Hypothalamus (tissue), 51 donors: ENCODE data around the gene ZNF609.
A peak's percentile ranks its signal among the peaks of the same experiment; 100 is the strongest.

ENCODE experiments used
- DNase-seq, 51 donors: peaks; one replicate each; lab custom pipeline; 2025; lab: John Stamatoyannopoulos, UW

The ZNF609 gene

DNA sequence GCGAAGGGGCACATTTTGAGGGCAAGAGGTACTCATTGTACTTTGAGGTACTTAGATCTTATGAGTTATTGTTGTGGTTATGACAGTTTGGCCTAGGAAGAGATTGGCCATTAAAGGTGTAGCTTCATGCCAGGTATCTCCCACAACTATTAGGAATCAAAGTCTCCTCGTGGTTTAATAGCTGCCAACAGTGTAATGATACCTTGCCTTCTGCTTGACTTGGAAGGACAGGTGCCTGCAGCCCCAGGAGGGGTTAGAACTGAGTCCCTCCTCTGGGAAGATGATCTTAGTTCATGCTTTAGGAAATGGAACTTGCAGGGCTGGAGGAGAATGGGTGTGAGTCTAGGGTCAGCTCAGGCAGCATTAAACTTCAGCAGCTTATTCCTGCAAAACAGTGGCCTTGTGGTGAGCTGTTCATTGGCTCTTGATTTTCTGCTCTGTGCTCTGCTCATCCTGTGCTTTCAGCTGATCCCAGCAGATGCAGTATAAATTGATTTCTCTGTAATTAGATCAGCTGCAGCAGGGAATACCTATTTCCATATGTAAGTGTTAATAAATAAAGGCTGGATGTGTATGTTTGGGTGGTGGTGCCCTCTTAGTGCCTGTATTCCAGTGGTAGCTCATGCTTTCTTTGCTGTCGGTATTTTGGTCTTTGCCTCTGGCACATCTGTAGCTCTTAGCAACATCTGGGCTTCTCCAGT lies 40.5 kb downstream of the ZNF609 start:
- DNase-seq = no peak

- DNase-seq = no peak
Observed at GRCh38 chr15:64501396-64501715, 41.0 kb downstream of the ZNF609 start.

DNA sequence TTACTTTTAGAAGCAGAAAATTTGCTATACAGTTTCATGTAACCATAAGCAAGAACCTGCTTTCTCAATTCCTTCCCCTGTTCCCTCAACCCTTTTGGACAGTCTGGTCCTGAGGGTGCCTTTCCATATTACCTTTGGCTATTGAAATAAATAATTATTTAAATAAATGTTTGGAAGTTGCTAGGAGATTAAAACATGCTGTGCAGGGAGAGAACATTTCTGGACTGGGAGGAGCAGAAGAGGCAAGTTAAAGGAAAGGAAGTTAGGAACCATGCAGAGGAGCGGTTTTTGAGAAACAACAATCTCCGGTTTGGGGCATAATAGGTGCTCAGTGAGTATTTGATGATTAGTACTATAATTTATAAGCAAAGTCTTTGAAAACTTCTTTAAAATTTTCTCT lies 41.8 kb downstream of the ZNF609 start:
- DNase-seq = no peak

GRCh38 chr15:64502551-64502950 lies 42.2 kb downstream of the ZNF609 start:
- no peak for DNase-seq

GRCh38 chr15:64503197-64503596 lies 42.8 kb downstream of the ZNF609 start:
- DNase-seq = peak in 19 of 51 donors; percentile 10 to 76 (median 26)

DNA sequence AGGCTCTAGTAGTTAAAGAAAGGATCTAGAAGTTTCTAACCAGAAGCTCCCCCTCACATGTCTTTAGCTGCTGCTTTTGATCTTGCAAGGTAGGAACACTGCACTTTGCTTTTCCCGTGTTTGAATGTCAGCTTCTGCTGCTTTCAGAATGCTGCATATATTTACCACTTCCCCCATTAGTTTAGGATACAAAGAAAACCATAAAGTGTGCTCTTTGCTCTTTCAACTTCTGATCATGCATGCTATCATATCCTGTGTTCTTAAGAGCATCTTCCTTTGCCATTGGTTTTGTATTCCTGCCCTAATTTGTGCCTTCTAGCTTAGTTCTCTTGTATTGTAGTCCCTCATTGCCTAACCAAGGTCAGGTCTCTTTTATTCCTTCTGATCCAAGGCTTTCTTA lies 43.3 kb downstream of the ZNF609 start:
- no peak for DNase-seq

- peak in 36 of 51 donors; percentile 7 to 71 (median 40) for DNase-seq
Observed at GRCh38 chr15:64507293-64507802, 47.0 kb downstream of the ZNF609 start.

- no peak for DNase-seq
Observed at GRCh38 chr15:64507845-64508244, 47.5 kb downstream of the ZNF609 start.

DNA sequence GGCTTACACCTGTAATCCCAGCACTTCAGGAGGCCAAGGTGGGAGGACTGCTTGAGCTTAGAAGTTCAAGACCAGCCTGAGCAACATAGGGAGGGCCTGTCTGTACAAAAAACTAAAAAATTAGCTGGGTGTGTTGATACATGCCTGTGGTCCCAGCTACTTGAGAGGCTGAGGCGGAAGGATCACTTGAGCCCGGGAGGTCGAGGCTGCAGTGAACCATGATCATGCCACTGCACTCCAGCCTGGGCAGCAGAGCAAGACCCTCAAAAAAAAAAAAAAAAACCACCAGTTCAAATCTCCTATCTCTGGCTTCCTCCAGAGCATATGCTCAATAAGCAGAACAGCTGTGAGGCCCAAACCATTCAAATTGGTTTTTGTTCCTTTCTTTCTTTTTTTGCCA lies 53.4 kb downstream of the ZNF609 start:
- DNase-seq = no peak

GRCh38 chr15:64515196-64515595 lies 54.8 kb downstream of the ZNF609 start:
- DNase-seq = peak in 1 of 51 donors; percentile 36

DNA sequence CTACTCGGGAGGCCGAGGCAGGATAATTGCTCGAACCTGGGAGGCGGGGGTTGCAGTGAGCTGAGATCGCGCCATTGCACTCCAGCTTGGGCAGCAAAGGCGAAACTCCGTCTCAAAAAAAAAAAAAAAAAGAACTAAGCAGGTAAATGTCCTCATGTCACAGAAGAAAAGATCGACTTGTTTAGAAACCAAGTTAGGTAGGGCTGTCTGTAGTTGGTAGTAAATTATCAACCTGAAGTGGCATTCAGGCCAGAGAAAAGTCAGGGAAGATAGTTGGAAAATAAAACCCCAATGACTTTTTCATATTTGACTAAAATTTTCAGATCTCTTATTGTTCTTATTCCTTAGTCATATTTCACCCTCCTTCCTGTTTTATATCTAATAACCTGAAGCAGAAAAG lies 55.4 kb downstream of the ZNF609 start:
- no peak for DNase-seq

DNA sequence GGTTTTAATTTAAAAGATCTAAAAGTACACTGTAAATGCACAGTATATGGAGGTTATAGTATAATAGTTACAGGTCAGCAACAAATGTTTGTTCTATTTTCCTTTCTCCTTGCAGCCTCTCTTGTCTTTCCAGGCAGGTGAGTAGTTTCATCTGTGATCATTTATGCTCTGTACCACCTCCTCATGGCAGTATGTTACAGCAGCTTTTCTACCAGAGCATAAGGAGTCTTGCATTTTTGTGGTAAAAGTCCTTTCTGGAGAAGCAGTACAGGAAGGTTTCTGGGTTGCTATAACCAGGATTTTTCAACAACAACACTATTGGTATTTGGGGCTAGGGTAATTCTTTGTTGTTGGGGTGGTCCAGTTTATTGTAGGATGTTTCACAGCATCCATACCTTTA lies 59.5 kb downstream of the ZNF609 start:
- DNase-seq = no peak

DNA sequence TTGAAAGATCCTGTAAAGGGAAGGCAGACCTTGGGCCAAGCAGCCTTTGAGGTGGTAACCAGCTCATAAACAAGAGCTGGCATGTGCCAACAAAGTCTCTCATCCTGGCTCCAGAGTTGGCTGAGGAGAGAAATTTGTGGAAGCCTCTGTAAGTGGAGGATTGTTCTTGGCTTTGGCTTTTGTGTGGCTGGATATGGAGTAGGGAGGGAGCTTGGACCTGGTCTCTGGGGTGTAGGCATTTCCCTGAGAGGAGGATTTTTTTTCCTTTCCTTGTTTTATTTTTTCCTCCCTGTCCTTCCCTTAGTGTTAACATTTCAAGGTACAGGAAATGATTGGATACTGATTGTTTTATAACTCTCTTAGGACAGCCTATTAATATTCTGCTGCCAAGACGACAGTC lies 60.8 kb downstream of the ZNF609 start:
- DNase-seq = peak in 12 of 51 donors; percentile 5 to 62 (median 12)

- peak in 36 of 51 donors; percentile 8 to 79 (median 42) for DNase-seq
Observed at GRCh38 chr15:64521726-64522164, 61.4 kb downstream of the ZNF609 start.

DNA sequence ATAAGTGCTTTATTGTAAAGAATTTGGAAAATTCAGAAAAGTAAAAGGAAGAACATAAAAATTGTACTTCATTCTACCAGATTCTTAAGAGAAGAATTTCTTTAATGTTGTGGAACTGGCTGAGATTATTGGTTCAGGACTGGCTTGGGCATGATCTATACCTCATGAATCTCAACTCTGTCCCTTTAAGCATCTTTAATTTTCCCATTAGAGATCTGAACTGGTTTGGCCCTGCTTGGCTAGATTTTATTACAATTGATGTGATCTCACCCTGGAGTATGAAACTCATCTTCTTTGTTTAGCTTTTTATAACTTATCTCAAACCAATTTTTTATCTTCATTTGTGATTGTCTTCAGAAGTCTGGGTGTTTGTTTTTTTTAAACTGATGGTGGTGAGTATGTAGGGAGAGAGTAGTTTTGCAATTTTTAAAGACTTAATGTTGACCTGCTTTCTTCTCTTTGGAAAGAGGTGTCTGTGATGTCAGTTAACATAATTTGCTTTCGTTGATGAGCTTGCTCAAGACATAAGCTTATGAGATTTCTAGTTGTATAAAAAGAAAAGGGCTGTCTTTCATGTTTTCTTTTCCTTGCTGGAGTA lies 61.9 kb downstream of the ZNF609 start:
- peak in 1 of 51 donors; percentile 58 for DNase-seq

DNA sequence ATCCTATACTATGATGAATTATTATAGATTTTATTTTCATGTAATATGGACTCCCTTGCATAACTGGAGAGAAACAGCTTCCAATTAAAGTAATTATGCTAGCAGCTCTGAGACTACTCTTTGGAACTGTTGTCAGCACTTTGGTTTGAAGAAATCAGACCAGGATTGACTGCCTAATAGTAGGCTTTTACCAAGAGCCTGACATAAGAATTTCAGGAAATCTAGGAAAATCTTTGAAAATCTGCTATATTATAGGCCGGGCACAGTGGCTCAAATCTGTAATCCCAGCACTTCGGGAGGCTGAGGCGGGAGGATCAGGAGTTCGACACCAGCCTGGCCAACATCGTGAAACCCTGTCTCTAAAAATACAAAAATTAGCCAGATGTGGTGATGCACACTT lies 62.9 kb downstream of the ZNF609 start:
- no peak for DNase-seq

DNA sequence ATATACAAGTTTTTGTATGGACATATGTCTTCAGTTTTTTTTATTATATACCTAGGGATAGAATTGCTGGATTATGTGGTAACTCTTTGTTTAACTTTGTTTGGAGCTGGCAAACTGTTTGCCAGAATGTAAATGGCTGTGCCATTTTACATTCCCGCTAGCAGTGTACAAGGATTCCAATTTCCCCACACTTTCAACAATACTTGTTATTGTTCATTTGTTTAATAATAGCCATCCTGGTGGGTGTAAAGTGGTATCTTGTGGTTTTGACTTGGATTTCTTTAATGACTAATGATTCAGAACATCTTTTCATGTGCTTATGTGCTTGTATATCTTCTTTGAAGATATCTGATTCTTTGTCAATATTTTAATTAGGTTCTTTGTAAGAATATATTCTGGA lies 64.4 kb downstream of the ZNF609 start:
- no peak for DNase-seq

DNA sequence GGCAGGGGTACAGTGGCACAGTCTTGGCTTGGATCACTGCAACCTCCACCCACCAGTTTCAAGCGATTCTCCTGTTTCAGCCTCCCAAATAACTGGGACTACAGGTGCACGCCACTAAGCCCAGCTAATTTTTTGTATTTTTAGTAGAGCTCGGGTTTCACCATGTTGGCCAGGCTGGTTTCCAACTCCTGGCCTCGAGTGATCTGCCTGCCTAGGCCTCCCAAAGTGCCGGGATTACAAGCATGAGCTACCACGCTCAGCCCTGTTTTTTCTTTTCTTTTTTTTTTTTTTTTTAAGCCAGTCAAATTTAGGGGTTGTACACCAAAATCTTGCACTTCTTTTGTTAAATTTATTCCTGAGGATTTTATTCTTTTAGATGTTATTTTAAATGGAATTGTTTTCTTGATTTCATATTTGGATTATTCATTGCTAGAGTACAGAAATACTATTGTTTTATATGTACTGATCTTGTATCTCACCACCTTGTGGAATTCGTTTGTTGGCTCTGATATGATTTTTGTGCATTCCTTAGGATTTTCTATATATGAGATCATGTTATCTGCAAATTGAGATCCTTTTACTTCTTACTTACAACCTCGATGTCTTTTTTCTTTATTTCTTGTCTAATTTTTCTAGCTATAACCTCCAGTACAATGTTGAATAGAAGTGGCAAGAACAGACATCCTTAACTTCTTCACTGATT lies 65.6 kb downstream of the ZNF609 start:
- DNase-seq = no peak

DNA sequence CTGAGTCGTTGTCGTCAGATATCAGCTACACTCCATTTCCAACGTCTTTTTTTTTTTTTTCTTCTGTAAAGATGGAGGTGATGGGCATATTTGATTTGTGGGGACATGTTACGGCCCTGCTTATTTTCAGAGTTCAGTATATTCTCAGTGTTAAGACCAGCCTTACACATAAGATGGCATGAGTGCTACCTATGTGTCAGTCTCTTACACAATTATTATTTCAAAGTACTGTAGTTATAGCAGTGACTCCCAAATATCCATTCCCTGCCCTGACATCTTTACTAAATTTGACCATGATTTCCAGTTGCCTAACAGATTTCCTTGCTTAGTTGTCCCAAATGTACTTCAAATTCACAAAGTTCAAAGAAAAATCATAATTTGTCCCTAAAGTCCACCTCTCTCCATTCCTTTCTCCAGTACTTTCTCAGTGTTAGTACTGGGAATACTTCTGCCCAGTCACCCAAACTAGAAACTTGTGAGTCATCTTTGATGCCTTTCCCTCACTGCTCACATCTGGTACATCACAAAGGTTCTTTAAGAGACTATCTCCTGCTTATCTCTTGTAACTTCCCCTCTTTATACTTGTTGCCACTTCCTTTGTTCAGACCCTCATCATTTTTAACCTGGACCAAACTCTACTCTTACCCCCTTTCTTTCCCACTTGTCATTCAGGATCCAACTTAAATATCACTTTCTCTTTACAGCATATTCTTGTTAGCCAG lies 67.0 kb downstream of the ZNF609 start:
- DNase-seq = no peak

- no peak for DNase-seq
Observed at GRCh38 chr15:64528871-64529270, 68.5 kb downstream of the ZNF609 start.

DNA sequence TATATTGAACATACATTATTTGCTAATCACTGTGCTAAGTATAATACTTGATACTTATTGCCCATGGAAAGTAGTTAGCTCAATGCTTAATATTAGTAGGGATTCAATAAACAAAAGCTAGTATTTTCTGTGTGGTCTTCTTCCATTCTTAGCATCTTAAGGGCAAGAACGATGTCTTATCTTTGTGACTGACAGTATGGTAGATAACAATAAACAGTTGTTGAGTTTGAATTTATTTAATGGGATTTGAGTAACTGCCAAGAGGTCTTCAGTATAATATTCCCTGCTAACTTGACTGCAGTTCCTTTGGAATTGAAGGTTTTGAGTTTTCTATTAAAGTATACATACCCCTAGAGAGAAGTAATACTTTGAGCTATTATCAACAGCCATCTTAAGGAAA lies 70.1 kb downstream of the ZNF609 start:
- no peak for DNase-seq
